B cell (primary cell): ENCODE data around the gene LRR1. TPM values are rescaled to one million over a fixed set of nuclear protein-coding genes. Genes with fewer than 3 reads are reported as not detected.

Source experiments
- ATAC-seq: fragments of 200-7000 bp; cut with Tn5 transposase; one replicate; pipeline ENCODE4 v1.10.0; 2021; ENCODE audit warnings: low read depth, mild to moderate bottlenecking, moderate number of reproducible peaks, moderate library complexity
- CTCF ChIA-PET: fragments of 350-600 bp; sonication (Branson Sonifier 250); formaldehyde crosslinking; loops from one replicate; lab custom pipeline; 2021; ENCODE audit warnings: antibody characterized with exemption, inconsistent platforms; lab: Charles Lee
- POLR2A ChIA-PET: fragments of 350-600 bp; sonication (Branson Sonifier 250); formaldehyde crosslinking; loops from one replicate; lab custom pipeline; 2021; ENCODE audit warnings: antibody characterized with exemption; lab: Charles Lee
- DNase-seq: peaks from one replicate; pipeline ENCODE4 v3.0.0; 2013
- H2AFZ ChIP-seq: 2 replicates; pipeline ENCODE4 v1.6.1; 2012; ENCODE audit warnings: mild to moderate bottlenecking, low read depth, low read length; ENCODE audit not compliant: insufficient read depth, poor library complexity, severe bottlenecking
- H3K27ac ChIP-seq, 2 donors: 1 replicate in 1 of 2; 2 replicates in 1 of 2; pipeline ENCODE4 v1.5.1; 2012 to 2013; ENCODE audit warnings: low read length in 2 of 2, mild to moderate bottlenecking in 2 of 2, moderate library complexity in 1 of 2
- H3K27me3 ChIP-seq, 4 experiments: fragments of 200-600 bp in 1 of 4; sonication (generic) in 1 of 4; replicated peaks in 1 of 4; 1 replicate in 2 of 4; 2 replicates in 2 of 4; pipeline versions ENCODE4 v1.6.1 to v1.7.0; 2013 to 2016; ENCODE audit warnings: low read length in 3 of 4, mild to moderate bottlenecking in 2 of 4, mixed read lengths in 1 of 4, moderate library complexity in 1 of 4; ENCODE audit not compliant: insufficient read depth in 4 of 4, control insufficient read depth in 3 of 4; ENCODE audit errors: control extremely low read depth in 1 of 4
- H3K36me3 ChIP-seq, 2 experiments: replicated peaks in 1 of 2; 1 replicate in 1 of 2; 2 replicates in 1 of 2; pipeline versions ENCODE4 v1.6.1 to v1.7.1; 2013; ENCODE audit warnings: low read length in 1 of 2; ENCODE audit not compliant: insufficient read depth in 2 of 2, control insufficient read depth in 1 of 2; ENCODE audit errors: control extremely low read depth in 1 of 2, extremely low read depth in 1 of 2
- H3K4me1 ChIP-seq, 2 donors: fragments of 200-600 bp in 1 of 2; sonication (generic) in 1 of 2; 1 replicate in 1 of 2; 2 replicates in 1 of 2; pipeline versions ENCODE4 v1.5.1 to v1.6.1; 2013 to 2017; ENCODE audit warnings: low read length in 2 of 2; ENCODE audit not compliant: control insufficient read depth in 2 of 2, insufficient read depth in 2 of 2
- H3K4me2 ChIP-seq: replicated peaks from 2 replicates; pipeline ENCODE3; 2012; ENCODE audit warnings: mild to moderate bottlenecking, low read depth, low read length; ENCODE audit not compliant: poor library complexity, severe bottlenecking
- H3K4me3 ChIP-seq, 5 experiments: fragments of 200-600 bp in 1 of 5; sonication (generic) in 1 of 5; 1 replicate in 3 of 5; 2 replicates in 2 of 5; pipeline versions ENCODE4 v1.5.1 to v1.7.0; 2011 to 2016; ENCODE audit warnings: low read length in 4 of 5, mild to moderate bottlenecking in 4 of 5, low read depth in 2 of 5, control low read depth in 1 of 5, moderate library complexity in 1 of 5; ENCODE audit not compliant: insufficient read depth in 1 of 5; ENCODE audit errors: control extremely low read depth in 1 of 5, extremely low read depth in 1 of 5
- H3K79me2 ChIP-seq: fragments of 200-600 bp; sonication (generic); one replicate; pipeline ENCODE4 v1.6.0; 2016; ENCODE audit warnings: low read length; ENCODE audit not compliant: control insufficient read depth, insufficient read depth
- H3K9ac ChIP-seq: fragments of 200-600 bp; sonication (generic); 2 replicates; pipeline ENCODE4 v1.6.1; 2017; ENCODE audit warnings: mild to moderate bottlenecking, low read length, moderate library complexity
- H3K9me3 ChIP-seq, 3 donors: one replicate each; pipeline versions ENCODE4 v1.6.1 to v1.7.1; 2013; ENCODE audit warnings: low read length in 2 of 3; ENCODE audit not compliant: control insufficient read depth in 2 of 3, insufficient read depth in 1 of 3; ENCODE audit errors: control extremely low read depth in 1 of 3
- H4K20me1 ChIP-seq: 2 replicates; pipeline ENCODE4 v1.6.0; 2012; ENCODE audit warnings: mild to moderate bottlenecking, low read length; ENCODE audit not compliant: insufficient read depth, control insufficient read depth, poor library complexity, severe bottlenecking
- H3K27ac Mint-ChIP-seq: one replicate; pipeline ENCODE4 v1.8.0; 2021; ENCODE audit warnings: mixed read lengths
- H3K27me3 Mint-ChIP-seq: one replicate; pipeline ENCODE4 v1.8.0; 2021; ENCODE audit warnings: mixed read lengths
- H3K4me1 Mint-ChIP-seq: one replicate; pipeline ENCODE4 v1.8.0; 2021; ENCODE audit warnings: mixed read lengths
- H3K4me3 Mint-ChIP-seq: one replicate; pipeline ENCODE4 v1.8.0; 2021; ENCODE audit warnings: mixed read lengths
- H3K9me3 Mint-ChIP-seq: one replicate; pipeline ENCODE4 v1.8.0; 2022; ENCODE audit warnings: mixed read lengths; ENCODE audit not compliant: insufficient read depth
- EZH2 ChIP-seq: IDR thresholded peaks from 2 replicates; pipeline ENCODE4 v1.6.1; 2012; ENCODE audit warnings: borderline replicate concordance, low read depth, mild to moderate bottlenecking, moderate library complexity, low read length; ENCODE audit not compliant: insufficient read depth, poor library complexity, severe bottlenecking
- WGBS: methylation state at CpG from one replicate; pipeline ENCODE4 v1.1.5; 2013; ENCODE audit warnings: missing lambda C conversion rate; ENCODE audit not compliant: insufficient coverage; 5-methylcytosine and 5-hydroxymethylcytosine counted together
- intact Hi-C: fragments of 100-400 bp; cut with micrococcal nuclease; formaldehyde crosslinking; loops from one replicate; pipeline ENCODE4 v1.10.0; 2022
- polyA plus RNA-seq: library from polyadenylated mRNA; depleted of rRNA; stranded (reverse); fragments of >200 nt; gene quantifications from 2 replicates; pipeline ENCODE4 v1.2.3, GENCODE V29; 2012
- total RNA-seq, 2 donors: library from RNA; stranded (reverse); fragments of 120-200 nt in 1 of 2; gene quantifications; 1 replicate in 1 of 2; 2 replicates in 1 of 2; pipeline versions ENCODE4 v1.2.3 to v1.2.4, GENCODE V29; 2013 to 2022
- TF ChIP-seq, protein P1 (sequence below): fragments of 200-600 bp; IDR thresholded peaks from one replicate; pipeline ENCODE4 v1.8.0; 2022; ENCODE audit warnings: antibody characterized with exemption, mild to moderate bottlenecking

The LRR1 gene
- total and polyA plus RNA-seq, 2 donors (not counting 1 experiment from before 2014, with no cell fraction given), result 3.5 to 10.3 TPM

GRCh38 chr14:49589387-49589786 lies 9.4 kb upstream of the LRR1 start:
- Histone ChIP-seq H4K20me1 (peaks cover 16% of the 10 kb centered on the region), H3K27ac (no peak overlapping the region), H3K4me3 (no peak overlapping the region), H3K4me1 (peaks cover 17 to 18% of the 10 kb centered on the region in 2 donors), H3K9ac (no peak overlapping the region), H2AFZ (no peak overlapping the region), H3K36me3 (peaks cover 0 to 4% of the 10 kb centered on the region in 2 experiments), H3K79me2 (peaks cover 19% of the 10 kb centered on the region), H3K27me3 (no peaks in the 10 kb centered on the region), H3K4me2 (no peak overlapping the region), H3K9me3 (no peaks in the 10 kb centered on the region)
- Mint-ChIP-seq H3K27me3 (no peaks in the 10 kb centered on the region), H3K27ac (no peak overlapping the region), H3K9me3 (no peaks in the 10 kb centered on the region), H3K4me1 (peaks cover 28% of the 10 kb centered on the region), H3K4me3 (no peak overlapping the region)
- no CpG with 5 or more reads among the region's 3 CpGs for WGBS
- intact Hi-C loops, result loop anchor here (5.0 to 10.0 kb wide), 2 partner anchors 127 to 945 kb away; partner anchors contain the start of gene MAP4K5
- CTCF ChIA-PET, result interaction anchor here (5.4 kb wide), 1 partner anchor 7 kb away, joined by 92 read pairs; the partner anchor contains the start of gene LRR1
- POLR2A ChIA-PET, result no interaction called here
- DNase-seq, result no peak
- no peak for TF ChIP-seq EZH2
- TF ChIP-seq, protein P1, sequence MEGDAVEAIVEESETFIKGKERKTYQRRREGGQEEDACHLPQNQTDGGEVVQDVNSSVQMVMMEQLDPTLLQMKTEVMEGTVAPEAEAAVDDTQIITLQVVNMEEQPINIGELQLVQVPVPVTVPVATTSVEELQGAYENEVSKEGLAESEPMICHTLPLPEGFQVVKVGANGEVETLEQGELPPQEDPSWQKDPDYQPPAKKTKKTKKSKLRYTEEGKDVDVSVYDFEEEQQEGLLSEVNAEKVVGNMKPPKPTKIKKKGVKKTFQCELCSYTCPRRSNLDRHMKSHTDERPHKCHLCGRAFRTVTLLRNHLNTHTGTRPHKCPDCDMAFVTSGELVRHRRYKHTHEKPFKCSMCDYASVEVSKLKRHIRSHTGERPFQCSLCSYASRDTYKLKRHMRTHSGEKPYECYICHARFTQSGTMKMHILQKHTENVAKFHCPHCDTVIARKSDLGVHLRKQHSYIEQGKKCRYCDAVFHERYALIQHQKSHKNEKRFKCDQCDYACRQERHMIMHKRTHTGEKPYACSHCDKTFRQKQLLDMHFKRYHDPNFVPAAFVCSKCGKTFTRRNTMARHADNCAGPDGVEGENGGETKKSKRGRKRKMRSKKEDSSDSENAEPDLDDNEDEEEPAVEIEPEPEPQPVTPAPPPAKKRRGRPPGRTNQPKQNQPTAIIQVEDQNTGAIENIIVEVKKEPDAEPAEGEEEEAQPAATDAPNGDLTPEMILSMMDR, result no peak
- no peak for ATAC-seq

- H3K27ac ChIP-seq, result no peak overlapping the region
- TF ChIP-seq EZH2, result no peak
- TF ChIP-seq, protein P1, result no peak
- H3K4me2 ChIP-seq, result no peak overlapping the region
- H3K9me3 Mint-ChIP-seq, result no peaks in the 10 kb centered on the region
- POLR2A ChIA-PET, result interaction anchor here (0.7 to 0.9 kb wide), 2 partner anchors 27 to 42 kb away, joined by 3 to 11 read pairs; partner anchors contain the start of genes DNAAF2, MGAT2 and RPL36AL
- no peaks in the 10 kb centered on the region for H3K36me3 ChIP-seq
- CTCF ChIA-PET, result interaction anchor here (6.8 kb wide), 1 partner anchor 6 kb away, joined by 92 read pairs; the partner anchor contains the start of gene RPS29
- intact Hi-C loops, result no loop called here
- H3K4me1 Mint-ChIP-seq, result peaks cover 43% of the 10 kb centered on the region
- no peak overlapping the region for H3K9ac ChIP-seq
- H3K79me2 ChIP-seq, result peaks cover 8% of the 10 kb centered on the region
- H3K27ac Mint-ChIP-seq, result peak overlapping the region; percentile 46
- ATAC-seq (no peak), DNase-seq (no peak)
- H3K4me1 ChIP-seq, result peaks cover 32 to 40% of the 10 kb centered on the region in 2 donors
- H3K4me3 ChIP-seq, result no peak overlapping the region
- H3K27me3 Mint-ChIP-seq, result no peaks in the 10 kb centered on the region
- no CpG with 5 or more reads among the region's 3 CpGs for WGBS
- H3K9me3 ChIP-seq, result no peaks in the 10 kb centered on the region
- no peak overlapping the region for H2AFZ ChIP-seq
- H4K20me1 ChIP-seq, result no peaks in the 10 kb centered on the region
- no peaks in the 10 kb centered on the region for H3K27me3 ChIP-seq
- H3K4me3 Mint-ChIP-seq, result peak overlapping the region; percentile 2
These were observed 5.7 kb upstream of the LRR1 start for GRCh38 chr14:49593016-49593415.
